Mesenteric fat pad (tissue), 1 donor: ENCODE measurements around the gene RNFT2. TPM values are rescaled to one million over a fixed set of nuclear protein-coding genes. Genes with fewer than 3 reads are reported as not detected.
"Not testable (repeated sequence)": the region's sequence is repeated elsewhere in the genome, so short reads cannot be mapped to it uniquely, and the experiment has no call there.

Experiments used
- DNase-seq: peaks from one replicate; pipeline ENCODE4 v3.0.0-alpha.2; 2020; ENCODE audit warnings: low spot score
- total RNA-seq: library from RNA; stranded (reverse); fragmentation: NEBNext Ultra II Directional; extraction: Animal tissue kit (Norgen Biotek cat#: 25700); gene quantifications from one replicate; pipeline ENCODE4 v1.2.1, GENCODE V29; 2021
- donor health status: DM: yes; HTN: yes; CAD: no.

Gene RNFT2
- total RNA-seq, 1 donor from 2014 or later = 2.1 TPM

GRCh38 chr12:116792403-116792802 is 54.3 kb downstream of the RNFT2 start:
- no peak for DNase-seq

GRCh38 chr12:116794725-116795124 is 56.6 kb downstream of the RNFT2 start:
- no peak for DNase-seq

GRCh38 chr12:116797885-116798284 is 59.8 kb downstream of the RNFT2 start:
- DNase-seq = no peak

GRCh38 chr12:116798719-116799118 is 60.6 kb downstream of the RNFT2 start:
- no peak for DNase-seq

- DNase-seq = no peak
Measured at GRCh38 chr12:116799955-116800354, 61.8 kb downstream of the RNFT2 start.

GRCh38 chr12:116800918-116801317 is 62.8 kb downstream of the RNFT2 start:
- no peak for DNase-seq

- DNase-seq = no peak
Measured at GRCh38 chr12:116802018-116802417, 63.9 kb downstream of the RNFT2 start.

GRCh38 chr12:116803013-116803736 is 65.1 kb downstream of the RNFT2 start:
- no peak for DNase-seq

GRCh38 chr12:116804051-116804450 is 65.9 kb downstream of the RNFT2 start:
- no peak for DNase-seq

GRCh38 chr12:116806845-116807440 is 68.8 kb downstream of the RNFT2 start:
- no peak for DNase-seq

GRCh38 chr12:116807546-116807945 is 69.4 kb downstream of the RNFT2 start:
- no peak for DNase-seq

- DNase-seq = no peak
Measured at GRCh38 chr12:116808113-116809105, 70.3 kb downstream of the RNFT2 start.

GRCh38 chr12:116812238-116812637 is 74.1 kb downstream of the RNFT2 start:
- DNase-seq = no peak

- no peak for DNase-seq
Measured at GRCh38 chr12:116813271-116814041, 75.3 kb downstream of the RNFT2 start.

GRCh38 chr12:116814766-116815165 is 76.7 kb downstream of the RNFT2 start:
- not testable (repeated sequence) for DNase-seq

- no peak for DNase-seq
Measured at GRCh38 chr12:116818341-116818856, 80.3 kb downstream of the RNFT2 start.

- DNase-seq = peak; percentile 95
Measured at GRCh38 chr12:116818948-116819832, 81.1 kb downstream of the RNFT2 start.

- no peak for DNase-seq
Measured at GRCh38 chr12:116820064-116820656, 82.0 kb downstream of the RNFT2 start.

GRCh38 chr12:116821291-116821690 is 83.2 kb downstream of the RNFT2 start:
- peak; percentile 75 for DNase-seq
